Measurements from ENCODE around the gene TGFBR3. TPM values are rescaled to one million over a fixed set of nuclear protein-coding genes. Genes with fewer than 3 reads are reported as not detected.

TGFBR3 gene
- total RNA-seq, 1 experiment from 2014 or later, result 4.2 TPM

DNA sequence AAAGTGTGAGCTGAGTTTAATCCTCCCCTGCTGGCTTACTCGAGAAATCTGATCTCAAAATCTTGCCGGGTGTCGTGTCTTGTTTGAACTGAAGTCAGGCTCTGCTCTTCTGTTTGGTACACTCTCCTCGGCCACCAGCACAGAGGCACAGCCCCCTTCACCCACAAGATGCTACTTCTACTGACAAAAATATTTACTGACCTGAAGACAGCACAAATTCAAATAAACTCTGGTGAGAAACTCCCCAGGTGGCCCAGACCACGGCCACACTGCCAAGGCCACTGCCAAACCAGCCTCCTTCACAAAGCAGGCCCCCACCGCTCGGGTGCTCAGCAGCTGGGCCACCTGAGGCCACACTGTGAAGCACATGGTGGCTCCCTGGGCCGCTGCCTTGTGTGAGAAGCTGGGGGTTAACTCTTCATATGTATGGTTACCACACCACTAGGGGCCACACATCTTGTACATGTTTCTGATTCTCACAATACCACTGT is 80.6 kb downstream of the TGFBR3 start:
- ChIA-PET POLR2A (no interaction called here), CTCF (interaction anchor here (1.1 kb wide), 2 partner anchors 14 to 21 kb away, joined by 3 read pairs; no protein-coding TSS in a partner anchor)
- Mint-ChIP-seq H3K4me3 (no peak overlapping the region), H3K9me3 (no peaks in the 10 kb centered on the region), H3K4me1 (peaks cover 18% of the 10 kb centered on the region), H3K27me3 (ENCODE audit: low read depth) (no peaks in the 10 kb centered on the region), H3K27ac (no peak overlapping the region), H3K36me3 (no peaks in the 10 kb centered on the region)
- ATAC-seq, result no peak
- no peak for DNase-seq (ENCODE audit: low spot score)
- no peak for TF ChIP-seq ESRRA (CRISPR knock-in tag; IDR thresholded peaks at IDR 0.05; ENCODE audit: borderline replicate concordance)
- TF ChIP-seq, protein P1, sequence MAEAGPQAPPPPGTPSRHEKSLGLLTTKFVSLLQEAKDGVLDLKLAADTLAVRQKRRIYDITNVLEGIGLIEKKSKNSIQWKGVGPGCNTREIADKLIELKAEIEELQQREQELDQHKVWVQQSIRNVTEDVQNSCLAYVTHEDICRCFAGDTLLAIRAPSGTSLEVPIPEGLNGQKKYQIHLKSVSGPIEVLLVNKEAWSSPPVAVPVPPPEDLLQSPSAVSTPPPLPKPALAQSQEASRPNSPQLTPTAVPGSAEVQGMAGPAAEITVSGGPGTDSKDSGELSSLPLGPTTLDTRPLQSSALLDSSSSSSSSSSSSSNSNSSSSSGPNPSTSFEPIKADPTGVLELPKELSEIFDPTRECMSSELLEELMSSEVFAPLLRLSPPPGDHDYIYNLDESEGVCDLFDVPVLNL (CRISPR knock-in tag; IDR thresholded peaks at IDR 0.05; ENCODE audit: borderline replicate concordance, low read depth), result no peak
- no peak for TF ChIP-seq IRF2 (CRISPR knock-in tag; IDR thresholded peaks at IDR 0.05; ENCODE audit: borderline replicate concordance, low read depth)
- TF ChIP-seq, protein P2, sequence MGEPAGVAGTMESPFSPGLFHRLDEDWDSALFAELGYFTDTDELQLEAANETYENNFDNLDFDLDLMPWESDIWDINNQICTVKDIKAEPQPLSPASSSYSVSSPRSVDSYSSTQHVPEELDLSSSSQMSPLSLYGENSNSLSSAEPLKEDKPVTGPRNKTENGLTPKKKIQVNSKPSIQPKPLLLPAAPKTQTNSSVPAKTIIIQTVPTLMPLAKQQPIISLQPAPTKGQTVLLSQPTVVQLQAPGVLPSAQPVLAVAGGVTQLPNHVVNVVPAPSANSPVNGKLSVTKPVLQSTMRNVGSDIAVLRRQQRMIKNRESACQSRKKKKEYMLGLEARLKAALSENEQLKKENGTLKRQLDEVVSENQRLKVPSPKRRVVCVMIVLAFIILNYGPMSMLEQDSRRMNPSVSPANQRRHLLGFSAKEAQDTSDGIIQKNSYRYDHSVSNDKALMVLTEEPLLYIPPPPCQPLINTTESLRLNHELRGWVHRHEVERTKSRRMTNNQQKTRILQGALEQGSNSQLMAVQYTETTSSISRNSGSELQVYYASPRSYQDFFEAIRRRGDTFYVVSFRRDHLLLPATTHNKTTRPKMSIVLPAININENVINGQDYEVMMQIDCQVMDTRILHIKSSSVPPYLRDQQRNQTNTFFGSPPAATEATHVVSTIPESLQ (CRISPR knock-in tag; IDR thresholded peaks at IDR 0.05), result no peak
- TF ChIP-seq, protein P3, sequence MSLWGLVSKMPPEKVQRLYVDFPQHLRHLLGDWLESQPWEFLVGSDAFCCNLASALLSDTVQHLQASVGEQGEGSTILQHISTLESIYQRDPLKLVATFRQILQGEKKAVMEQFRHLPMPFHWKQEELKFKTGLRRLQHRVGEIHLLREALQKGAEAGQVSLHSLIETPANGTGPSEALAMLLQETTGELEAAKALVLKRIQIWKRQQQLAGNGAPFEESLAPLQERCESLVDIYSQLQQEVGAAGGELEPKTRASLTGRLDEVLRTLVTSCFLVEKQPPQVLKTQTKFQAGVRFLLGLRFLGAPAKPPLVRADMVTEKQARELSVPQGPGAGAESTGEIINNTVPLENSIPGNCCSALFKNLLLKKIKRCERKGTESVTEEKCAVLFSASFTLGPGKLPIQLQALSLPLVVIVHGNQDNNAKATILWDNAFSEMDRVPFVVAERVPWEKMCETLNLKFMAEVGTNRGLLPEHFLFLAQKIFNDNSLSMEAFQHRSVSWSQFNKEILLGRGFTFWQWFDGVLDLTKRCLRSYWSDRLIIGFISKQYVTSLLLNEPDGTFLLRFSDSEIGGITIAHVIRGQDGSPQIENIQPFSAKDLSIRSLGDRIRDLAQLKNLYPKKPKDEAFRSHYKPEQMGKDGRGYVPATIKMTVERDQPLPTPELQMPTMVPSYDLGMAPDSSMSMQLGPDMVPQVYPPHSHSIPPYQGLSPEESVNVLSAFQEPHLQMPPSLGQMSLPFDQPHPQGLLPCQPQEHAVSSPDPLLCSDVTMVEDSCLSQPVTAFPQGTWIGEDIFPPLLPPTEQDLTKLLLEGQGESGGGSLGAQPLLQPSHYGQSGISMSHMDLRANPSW (CRISPR knock-in tag; conservative IDR thresholded peaks at IDR 0.05; ENCODE audit: low read depth), result no peak
- TF ChIP-seq MYBL2 (CRISPR knock-in tag; IDR thresholded peaks at IDR 0.05), result no peak
- TF ChIP-seq, protein P4, sequence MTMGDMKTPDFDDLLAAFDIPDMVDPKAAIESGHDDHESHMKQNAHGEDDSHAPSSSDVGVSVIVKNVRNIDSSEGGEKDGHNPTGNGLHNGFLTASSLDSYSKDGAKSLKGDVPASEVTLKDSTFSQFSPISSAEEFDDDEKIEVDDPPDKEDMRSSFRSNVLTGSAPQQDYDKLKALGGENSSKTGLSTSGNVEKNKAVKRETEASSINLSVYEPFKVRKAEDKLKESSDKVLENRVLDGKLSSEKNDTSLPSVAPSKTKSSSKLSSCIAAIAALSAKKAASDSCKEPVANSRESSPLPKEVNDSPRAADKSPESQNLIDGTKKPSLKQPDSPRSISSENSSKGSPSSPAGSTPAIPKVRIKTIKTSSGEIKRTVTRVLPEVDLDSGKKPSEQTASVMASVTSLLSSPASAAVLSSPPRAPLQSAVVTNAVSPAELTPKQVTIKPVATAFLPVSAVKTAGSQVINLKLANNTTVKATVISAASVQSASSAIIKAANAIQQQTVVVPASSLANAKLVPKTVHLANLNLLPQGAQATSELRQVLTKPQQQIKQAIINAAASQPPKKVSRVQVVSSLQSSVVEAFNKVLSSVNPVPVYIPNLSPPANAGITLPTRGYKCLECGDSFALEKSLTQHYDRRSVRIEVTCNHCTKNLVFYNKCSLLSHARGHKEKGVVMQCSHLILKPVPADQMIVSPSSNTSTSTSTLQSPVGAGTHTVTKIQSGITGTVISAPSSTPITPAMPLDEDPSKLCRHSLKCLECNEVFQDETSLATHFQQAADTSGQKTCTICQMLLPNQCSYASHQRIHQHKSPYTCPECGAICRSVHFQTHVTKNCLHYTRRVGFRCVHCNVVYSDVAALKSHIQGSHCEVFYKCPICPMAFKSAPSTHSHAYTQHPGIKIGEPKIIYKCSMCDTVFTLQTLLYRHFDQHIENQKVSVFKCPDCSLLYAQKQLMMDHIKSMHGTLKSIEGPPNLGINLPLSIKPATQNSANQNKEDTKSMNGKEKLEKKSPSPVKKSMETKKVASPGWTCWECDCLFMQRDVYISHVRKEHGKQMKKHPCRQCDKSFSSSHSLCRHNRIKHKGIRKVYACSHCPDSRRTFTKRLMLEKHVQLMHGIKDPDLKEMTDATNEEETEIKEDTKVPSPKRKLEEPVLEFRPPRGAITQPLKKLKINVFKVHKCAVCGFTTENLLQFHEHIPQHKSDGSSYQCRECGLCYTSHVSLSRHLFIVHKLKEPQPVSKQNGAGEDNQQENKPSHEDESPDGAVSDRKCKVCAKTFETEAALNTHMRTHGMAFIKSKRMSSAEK (CRISPR knock-in tag; IDR thresholded peaks at IDR 0.05; ENCODE audit: borderline replicate concordance), result no peak
- no peak for TF ChIP-seq TEAD4 (CRISPR knock-in tag; IDR thresholded peaks at IDR 0.05)
- TF ChIP-seq TCF7 (CRISPR knock-in tag; IDR thresholded peaks at IDR 0.05; ENCODE audit: low read depth), result no peak
- TF ChIP-seq ELF4 (CRISPR knock-in tag; IDR thresholded peaks at IDR 0.05; ENCODE audit: low read depth), result no peak
- no peak for TF ChIP-seq NR1H2 (CRISPR knock-in tag; IDR thresholded peaks at IDR 0.05)
- TF ChIP-seq ZNF396 (CRISPR knock-in tag; IDR thresholded peaks at IDR 0.05; ENCODE audit: borderline replicate concordance), result no peak
- TF ChIP-seq ZNF138 (CRISPR knock-in tag; conservative IDR thresholded peaks at IDR 0.05), result no peak
- no peak for TF ChIP-seq NFATC4 (CRISPR knock-in tag; IDR thresholded peaks at IDR 0.05)
- TF ChIP-seq, protein P5, sequence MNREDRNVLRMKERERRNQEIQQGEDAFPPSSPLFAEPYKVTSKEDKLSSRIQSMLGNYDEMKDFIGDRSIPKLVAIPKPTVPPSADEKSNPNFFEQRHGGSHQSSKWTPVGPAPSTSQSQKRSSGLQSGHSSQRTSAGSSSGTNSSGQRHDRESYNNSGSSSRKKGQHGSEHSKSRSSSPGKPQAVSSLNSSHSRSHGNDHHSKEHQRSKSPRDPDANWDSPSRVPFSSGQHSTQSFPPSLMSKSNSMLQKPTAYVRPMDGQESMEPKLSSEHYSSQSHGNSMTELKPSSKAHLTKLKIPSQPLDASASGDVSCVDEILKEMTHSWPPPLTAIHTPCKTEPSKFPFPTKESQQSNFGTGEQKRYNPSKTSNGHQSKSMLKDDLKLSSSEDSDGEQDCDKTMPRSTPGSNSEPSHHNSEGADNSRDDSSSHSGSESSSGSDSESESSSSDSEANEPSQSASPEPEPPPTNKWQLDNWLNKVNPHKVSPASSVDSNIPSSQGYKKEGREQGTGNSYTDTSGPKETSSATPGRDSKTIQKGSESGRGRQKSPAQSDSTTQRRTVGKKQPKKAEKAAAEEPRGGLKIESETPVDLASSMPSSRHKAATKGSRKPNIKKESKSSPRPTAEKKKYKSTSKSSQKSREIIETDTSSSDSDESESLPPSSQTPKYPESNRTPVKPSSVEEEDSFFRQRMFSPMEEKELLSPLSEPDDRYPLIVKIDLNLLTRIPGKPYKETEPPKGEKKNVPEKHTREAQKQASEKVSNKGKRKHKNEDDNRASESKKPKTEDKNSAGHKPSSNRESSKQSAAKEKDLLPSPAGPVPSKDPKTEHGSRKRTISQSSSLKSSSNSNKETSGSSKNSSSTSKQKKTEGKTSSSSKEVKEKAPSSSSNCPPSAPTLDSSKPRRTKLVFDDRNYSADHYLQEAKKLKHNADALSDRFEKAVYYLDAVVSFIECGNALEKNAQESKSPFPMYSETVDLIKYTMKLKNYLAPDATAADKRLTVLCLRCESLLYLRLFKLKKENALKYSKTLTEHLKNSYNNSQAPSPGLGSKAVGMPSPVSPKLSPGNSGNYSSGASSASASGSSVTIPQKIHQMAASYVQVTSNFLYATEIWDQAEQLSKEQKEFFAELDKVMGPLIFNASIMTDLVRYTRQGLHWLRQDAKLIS (CRISPR knock-in tag; IDR thresholded peaks at IDR 0.05; ENCODE audit: borderline replicate concordance), result no peak
- no peak for TF ChIP-seq NR3C1 (CRISPR knock-in tag; conservative IDR thresholded peaks at IDR 0.05; ENCODE audit: low read depth)
- TF ChIP-seq, protein P6, sequence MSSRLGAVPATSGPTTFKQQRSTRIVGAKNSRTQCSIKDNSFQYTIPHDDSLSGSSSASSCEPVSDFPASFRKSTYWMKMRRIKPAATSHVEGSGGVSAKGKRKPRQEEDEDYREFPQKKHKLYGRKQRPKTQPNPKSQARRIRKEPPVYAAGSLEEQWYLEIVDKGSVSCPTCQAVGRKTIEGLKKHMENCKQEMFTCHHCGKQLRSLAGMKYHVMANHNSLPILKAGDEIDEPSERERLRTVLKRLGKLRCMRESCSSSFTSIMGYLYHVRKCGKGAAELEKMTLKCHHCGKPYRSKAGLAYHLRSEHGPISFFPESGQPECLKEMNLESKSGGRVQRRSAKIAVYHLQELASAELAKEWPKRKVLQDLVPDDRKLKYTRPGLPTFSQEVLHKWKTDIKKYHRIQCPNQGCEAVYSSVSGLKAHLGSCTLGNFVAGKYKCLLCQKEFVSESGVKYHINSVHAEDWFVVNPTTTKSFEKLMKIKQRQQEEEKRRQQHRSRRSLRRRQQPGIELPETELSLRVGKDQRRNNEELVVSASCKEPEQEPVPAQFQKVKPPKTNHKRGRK (CRISPR knock-in tag; IDR thresholded peaks at IDR 0.05; ENCODE audit: borderline replicate concordance), result no peak
- TF ChIP-seq CBFB (CRISPR knock-in tag; IDR thresholded peaks at IDR 0.05; ENCODE audit: low read depth), result no peak
